Measurements from ENCODE around the gene ASIC1. TPM values are rescaled to one million over a fixed set of nuclear protein-coding genes. Genes with fewer than 3 reads are reported as not detected.

The ASIC1 gene
- total and polyA plus RNA-seq, 2 experiments from 2014 or later: 0.76 to 1.5 TPM

- Histone ChIP-seq H2AFZ (peak overlapping the region; percentile 94), H3K27me3 (ENCODE audit: insufficient read depth) (peaks cover 15% of the 10 kb centered on the region), H3F3A (replicated peaks; ENCODE audit: low read depth) (no peaks in the 10 kb centered on the region), H3K79me2 (replicated peaks; ENCODE audit: insufficient read depth) (no peaks in the 10 kb centered on the region), H3K4me3 (no peak overlapping the region), H3K36me3 (ENCODE audit: insufficient read depth) (no peaks in the 10 kb centered on the region), H3K4me2 (no peak overlapping the region), H3K4me1 (ENCODE audit: insufficient read depth) (peaks cover 4% of the 10 kb centered on the region; the same call in 1 of the 2 replicates), H3K27ac (ENCODE audit: low read depth) (no peak overlapping the region), H4K20me1 (replicated peaks; ENCODE audit: insufficient read depth) (no peaks in the 10 kb centered on the region), H3K9me2 (ENCODE audit: insufficient read depth) (no peaks in the 10 kb centered on the region)
- Mint-ChIP-seq H3K4me1 (peaks cover 27% of the 10 kb centered on the region), H3K27me3 (ENCODE audit: insufficient read depth, low read depth, poor library complexity) (peaks cover 16% of the 10 kb centered on the region), H3K9me3 (no peaks in the 10 kb centered on the region), H3K27ac (no peak overlapping the region), H3K36me3 (ENCODE audit: low read depth) (no peaks in the 10 kb centered on the region; the same call in 2 of the 3 replicates), H3K4me3 (no peak overlapping the region)
- DNase-seq (ENCODE audit: low spot score) (no peak), ATAC-seq (no peak)
- no peak for TF ChIP-seq ZNF331 (CRISPR knock-in tag; IDR thresholded peaks at IDR 0.05; ENCODE audit: low read depth)
- TF ChIP-seq, protein P1, sequence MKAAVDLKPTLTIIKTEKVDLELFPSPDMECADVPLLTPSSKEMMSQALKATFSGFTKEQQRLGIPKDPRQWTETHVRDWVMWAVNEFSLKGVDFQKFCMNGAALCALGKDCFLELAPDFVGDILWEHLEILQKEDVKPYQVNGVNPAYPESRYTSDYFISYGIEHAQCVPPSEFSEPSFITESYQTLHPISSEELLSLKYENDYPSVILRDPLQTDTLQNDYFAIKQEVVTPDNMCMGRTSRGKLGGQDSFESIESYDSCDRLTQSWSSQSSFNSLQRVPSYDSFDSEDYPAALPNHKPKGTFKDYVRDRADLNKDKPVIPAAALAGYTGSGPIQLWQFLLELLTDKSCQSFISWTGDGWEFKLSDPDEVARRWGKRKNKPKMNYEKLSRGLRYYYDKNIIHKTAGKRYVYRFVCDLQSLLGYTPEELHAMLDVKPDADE (IDR thresholded peaks at IDR 0.05): no peak
- TF ChIP-seq JUNB (IDR thresholded peaks at IDR 0.05; ENCODE audit: unreplicated experiment): no peak
- TF ChIP-seq, protein P2, sequence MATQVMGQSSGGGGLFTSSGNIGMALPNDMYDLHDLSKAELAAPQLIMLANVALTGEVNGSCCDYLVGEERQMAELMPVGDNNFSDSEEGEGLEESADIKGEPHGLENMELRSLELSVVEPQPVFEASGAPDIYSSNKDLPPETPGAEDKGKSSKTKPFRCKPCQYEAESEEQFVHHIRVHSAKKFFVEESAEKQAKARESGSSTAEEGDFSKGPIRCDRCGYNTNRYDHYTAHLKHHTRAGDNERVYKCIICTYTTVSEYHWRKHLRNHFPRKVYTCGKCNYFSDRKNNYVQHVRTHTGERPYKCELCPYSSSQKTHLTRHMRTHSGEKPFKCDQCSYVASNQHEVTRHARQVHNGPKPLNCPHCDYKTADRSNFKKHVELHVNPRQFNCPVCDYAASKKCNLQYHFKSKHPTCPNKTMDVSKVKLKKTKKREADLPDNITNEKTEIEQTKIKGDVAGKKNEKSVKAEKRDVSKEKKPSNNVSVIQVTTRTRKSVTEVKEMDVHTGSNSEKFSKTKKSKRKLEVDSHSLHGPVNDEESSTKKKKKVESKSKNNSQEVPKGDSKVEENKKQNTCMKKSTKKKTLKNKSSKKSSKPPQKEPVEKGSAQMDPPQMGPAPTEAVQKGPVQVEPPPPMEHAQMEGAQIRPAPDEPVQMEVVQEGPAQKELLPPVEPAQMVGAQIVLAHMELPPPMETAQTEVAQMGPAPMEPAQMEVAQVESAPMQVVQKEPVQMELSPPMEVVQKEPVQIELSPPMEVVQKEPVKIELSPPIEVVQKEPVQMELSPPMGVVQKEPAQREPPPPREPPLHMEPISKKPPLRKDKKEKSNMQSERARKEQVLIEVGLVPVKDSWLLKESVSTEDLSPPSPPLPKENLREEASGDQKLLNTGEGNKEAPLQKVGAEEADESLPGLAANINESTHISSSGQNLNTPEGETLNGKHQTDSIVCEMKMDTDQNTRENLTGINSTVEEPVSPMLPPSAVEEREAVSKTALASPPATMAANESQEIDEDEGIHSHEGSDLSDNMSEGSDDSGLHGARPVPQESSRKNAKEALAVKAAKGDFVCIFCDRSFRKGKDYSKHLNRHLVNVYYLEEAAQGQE (IDR thresholded peaks at IDR 0.05; ENCODE audit: unreplicated experiment): no peak
- no peak for TF ChIP-seq NANOG (IDR thresholded peaks at IDR 0.05; ENCODE audit: borderline replicate concordance)
- TF ChIP-seq CREB1 (CRISPR knock-in tag; IDR thresholded peaks at IDR 0.05; ENCODE audit: low read depth): no peak
- TF ChIP-seq, protein P3, sequence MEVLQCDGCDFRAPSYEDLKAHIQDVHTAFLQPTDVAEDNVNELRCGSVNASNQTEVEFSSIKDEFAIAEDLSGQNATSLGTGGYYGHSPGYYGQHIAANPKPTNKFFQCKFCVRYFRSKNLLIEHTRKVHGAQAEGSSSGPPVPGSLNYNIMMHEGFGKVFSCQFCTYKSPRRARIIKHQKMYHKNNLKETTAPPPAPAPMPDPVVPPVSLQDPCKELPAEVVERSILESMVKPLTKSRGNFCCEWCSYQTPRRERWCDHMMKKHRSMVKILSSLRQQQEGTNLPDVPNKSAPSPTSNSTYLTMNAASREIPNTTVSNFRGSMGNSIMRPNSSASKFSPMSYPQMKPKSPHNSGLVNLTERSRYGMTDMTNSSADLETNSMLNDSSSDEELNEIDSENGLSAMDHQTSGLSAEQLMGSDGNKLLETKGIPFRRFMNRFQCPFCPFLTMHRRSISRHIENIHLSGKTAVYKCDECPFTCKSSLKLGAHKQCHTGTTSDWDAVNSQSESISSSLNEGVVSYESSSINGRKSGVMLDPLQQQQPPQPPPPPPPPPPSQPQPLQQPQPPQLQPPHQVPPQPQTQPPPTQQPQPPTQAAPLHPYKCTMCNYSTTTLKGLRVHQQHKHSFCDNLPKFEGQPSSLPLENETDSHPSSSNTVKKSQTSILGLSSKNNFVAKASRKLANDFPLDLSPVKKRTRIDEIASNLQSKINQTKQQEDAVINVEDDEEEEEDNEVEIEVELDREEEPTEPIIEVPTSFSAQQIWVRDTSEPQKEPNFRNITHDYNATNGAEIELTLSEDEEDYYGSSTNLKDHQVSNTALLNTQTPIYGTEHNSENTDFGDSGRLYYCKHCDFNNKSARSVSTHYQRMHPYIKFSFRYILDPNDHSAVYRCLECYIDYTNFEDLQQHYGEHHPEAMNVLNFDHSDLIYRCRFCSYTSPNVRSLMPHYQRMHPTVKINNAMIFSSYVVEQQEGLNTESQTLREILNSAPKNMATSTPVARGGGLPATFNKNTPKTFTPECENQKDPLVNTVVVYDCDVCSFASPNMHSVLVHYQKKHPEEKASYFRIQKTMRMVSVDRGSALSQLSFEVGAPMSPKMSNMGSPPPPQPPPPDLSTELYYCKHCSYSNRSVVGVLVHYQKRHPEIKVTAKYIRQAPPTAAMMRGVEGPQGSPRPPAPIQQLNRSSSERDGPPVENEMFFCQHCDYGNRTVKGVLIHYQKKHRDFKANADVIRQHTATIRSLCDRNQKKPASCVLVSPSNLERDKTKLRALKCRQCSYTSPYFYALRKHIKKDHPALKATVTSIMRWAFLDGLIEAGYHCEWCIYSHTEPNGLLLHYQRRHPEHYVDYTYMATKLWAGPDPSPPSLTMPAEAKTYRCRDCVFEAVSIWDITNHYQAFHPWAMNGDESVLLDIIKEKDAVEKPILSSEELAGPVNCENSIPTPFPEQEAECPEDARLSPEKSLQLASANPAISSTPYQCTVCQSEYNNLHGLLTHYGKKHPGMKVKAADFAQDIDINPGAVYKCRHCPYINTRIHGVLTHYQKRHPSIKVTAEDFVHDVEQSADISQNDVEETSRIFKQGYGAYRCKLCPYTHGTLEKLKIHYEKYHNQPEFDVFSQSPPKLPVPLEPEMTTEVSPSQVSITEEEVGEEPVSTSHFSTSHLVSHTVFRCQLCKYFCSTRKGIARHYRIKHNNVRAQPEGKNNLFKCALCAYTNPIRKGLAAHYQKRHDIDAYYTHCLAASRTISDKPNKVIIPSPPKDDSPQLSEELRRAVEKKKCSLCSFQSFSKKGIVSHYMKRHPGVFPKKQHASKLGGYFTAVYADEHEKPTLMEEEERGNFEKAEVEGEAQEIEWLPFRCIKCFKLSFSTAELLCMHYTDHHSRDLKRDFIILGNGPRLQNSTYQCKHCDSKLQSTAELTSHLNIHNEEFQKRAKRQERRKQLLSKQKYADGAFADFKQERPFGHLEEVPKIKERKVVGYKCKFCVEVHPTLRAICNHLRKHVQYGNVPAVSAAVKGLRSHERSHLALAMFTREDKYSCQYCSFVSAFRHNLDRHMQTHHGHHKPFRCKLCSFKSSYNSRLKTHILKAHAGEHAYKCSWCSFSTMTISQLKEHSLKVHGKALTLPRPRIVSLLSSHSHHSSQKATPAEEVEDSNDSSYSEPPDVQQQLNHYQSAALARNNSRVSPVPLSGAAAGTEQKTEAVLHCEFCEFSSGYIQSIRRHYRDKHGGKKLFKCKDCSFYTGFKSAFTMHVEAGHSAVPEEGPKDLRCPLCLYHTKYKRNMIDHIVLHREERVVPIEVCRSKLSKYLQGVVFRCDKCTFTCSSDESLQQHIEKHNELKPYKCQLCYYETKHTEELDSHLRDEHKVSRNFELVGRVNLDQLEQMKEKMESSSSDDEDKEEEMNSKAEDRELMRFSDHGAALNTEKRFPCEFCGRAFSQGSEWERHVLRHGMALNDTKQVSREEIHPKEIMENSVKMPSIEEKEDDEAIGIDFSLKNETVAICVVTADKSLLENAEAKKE (CRISPR knock-in tag; IDR thresholded peaks at IDR 0.05): no peak
- TF ChIP-seq ZNF114 (CRISPR knock-in tag; IDR thresholded peaks at IDR 0.05): no peak
- TF ChIP-seq EZH2 (IDR thresholded peaks at IDR 0.05; ENCODE audit: low read depth, unreplicated experiment): no peak
These were observed 18.4 kb downstream of the ASIC1 start for GRCh38 chr12:50075808-50076170.
